ENCODE data around the gene EEF1AKMT2. TPM values are rescaled to one million over a fixed set of nuclear protein-coding genes. Genes with fewer than 3 reads are reported as not detected.
"Not testable (repeated sequence)": the region's sequence is repeated elsewhere in the genome, so short reads cannot be mapped to it uniquely, and the experiment has no call there.

Gene EEF1AKMT2
- total RNA-seq, 1 experiment from 2014 or later, result 13.0 TPM

DNA sequence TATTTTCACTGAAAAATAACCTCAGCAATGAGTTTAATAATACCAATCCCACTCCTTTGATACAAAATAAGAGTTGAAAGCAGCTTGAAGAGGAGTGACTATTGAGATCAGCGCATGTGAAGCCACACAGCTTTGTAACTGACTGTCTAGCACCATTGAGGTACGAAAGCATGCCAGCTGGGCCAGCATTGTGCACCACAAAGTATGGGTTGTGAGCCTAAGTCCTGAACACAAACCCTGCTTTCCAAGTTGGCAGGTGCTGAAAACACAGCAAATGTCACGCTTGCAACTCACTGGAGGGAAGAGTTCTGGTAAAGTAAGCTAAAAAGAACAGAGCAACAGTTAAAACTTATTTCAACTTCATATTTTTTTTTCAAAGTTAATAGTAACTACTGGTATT lies 43.5 kb downstream of the EEF1AKMT2 start:
- H3K27ac Mint-ChIP-seq (ENCODE audit: unreplicated experiment), result no peak overlapping the region
- TF ChIP-seq, protein P1, sequence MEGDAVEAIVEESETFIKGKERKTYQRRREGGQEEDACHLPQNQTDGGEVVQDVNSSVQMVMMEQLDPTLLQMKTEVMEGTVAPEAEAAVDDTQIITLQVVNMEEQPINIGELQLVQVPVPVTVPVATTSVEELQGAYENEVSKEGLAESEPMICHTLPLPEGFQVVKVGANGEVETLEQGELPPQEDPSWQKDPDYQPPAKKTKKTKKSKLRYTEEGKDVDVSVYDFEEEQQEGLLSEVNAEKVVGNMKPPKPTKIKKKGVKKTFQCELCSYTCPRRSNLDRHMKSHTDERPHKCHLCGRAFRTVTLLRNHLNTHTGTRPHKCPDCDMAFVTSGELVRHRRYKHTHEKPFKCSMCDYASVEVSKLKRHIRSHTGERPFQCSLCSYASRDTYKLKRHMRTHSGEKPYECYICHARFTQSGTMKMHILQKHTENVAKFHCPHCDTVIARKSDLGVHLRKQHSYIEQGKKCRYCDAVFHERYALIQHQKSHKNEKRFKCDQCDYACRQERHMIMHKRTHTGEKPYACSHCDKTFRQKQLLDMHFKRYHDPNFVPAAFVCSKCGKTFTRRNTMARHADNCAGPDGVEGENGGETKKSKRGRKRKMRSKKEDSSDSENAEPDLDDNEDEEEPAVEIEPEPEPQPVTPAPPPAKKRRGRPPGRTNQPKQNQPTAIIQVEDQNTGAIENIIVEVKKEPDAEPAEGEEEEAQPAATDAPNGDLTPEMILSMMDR (IDR thresholded peaks at IDR 0.05; ENCODE audit: unreplicated experiment), result no peak
- no peaks in the 10 kb centered on the region for H3K9me3 Mint-ChIP-seq (ENCODE audit: low read depth, unreplicated experiment)
- H3K4me1 Mint-ChIP-seq (ENCODE audit: low read depth, unreplicated experiment), result no peaks in the 10 kb centered on the region
- no TSS peak for BruUV-seq (replicated peaks)
- H3K27me3 Mint-ChIP-seq (ENCODE audit: unreplicated experiment), result no peaks in the 10 kb centered on the region
- no peak for DNase-seq
- peaks cover 7% of the 10 kb centered on the region for H3K36me3 Mint-ChIP-seq (ENCODE audit: insufficient read depth, unreplicated experiment)
- CTCF ChIA-PET, result no interaction called here
- intact Hi-C loops (cut with micrococcal nuclease; ENCODE audit: unreplicated experiment), result loop anchor here (10.0 kb wide), 1 partner anchor 133 kb away; no protein-coding TSS in a partner anchor
- no peak overlapping the region for H3K4me3 Mint-ChIP-seq (ENCODE audit: low read depth, unreplicated experiment)

DNA sequence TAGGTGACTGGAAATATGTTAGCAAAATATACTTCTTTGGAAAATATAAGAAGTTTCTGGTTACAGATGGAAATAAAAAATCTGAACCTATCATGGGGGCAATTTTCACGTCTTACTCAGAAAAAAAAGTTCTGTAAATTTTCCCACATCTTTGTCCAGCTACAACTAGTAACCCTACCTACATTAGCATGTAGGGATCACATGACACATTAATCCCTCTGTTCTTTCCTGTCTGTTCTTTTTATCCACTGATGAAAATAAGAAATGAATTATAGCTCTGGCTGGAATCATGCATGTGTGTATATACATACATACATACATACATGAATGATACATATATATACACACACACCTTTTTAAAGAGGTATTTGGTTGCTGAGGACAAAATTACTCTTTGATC lies 43.9 kb downstream of the EEF1AKMT2 start:
- H3K9me3 Mint-ChIP-seq (ENCODE audit: low read depth, unreplicated experiment), result no peaks in the 10 kb centered on the region
- H3K27me3 Mint-ChIP-seq (ENCODE audit: unreplicated experiment), result no peaks in the 10 kb centered on the region
- no peak overlapping the region for H3K27ac Mint-ChIP-seq (ENCODE audit: unreplicated experiment)
- intact Hi-C loops (cut with micrococcal nuclease; ENCODE audit: unreplicated experiment), result loop anchor here (10.0 kb wide), 1 partner anchor 133 kb away; no protein-coding TSS in a partner anchor
- no peaks in the 10 kb centered on the region for H3K4me1 Mint-ChIP-seq (ENCODE audit: low read depth, unreplicated experiment)
- no peak overlapping the region for H3K4me3 Mint-ChIP-seq (ENCODE audit: low read depth, unreplicated experiment)
- TF ChIP-seq, protein P1 (IDR thresholded peaks at IDR 0.05; ENCODE audit: unreplicated experiment), result no peak
- CTCF ChIA-PET, result no interaction called here
- BruUV-seq (replicated peaks), result no TSS peak
- H3K36me3 Mint-ChIP-seq (ENCODE audit: insufficient read depth, unreplicated experiment), result peaks cover 11% of the 10 kb centered on the region
- no peak for DNase-seq

DNA sequence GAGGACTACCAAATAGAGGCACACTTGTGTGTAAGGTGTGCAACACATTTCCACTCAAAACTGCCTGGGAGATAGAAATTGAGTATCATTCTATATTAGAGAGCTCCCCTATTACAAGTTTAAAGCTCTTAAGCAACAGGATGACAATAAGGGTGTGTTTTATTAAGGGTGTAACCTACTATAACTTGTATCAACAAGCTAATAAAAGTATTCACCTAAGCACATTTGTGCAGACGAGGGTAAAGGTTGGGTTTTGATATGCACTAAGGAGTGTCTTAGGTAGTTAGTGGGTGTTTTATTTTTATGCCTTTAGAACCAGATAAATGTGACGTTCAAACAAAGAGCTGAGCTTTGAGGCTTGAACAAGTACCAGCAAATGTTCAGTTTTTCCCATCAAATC lies 44.7 kb downstream of the EEF1AKMT2 start:
- intact Hi-C loops (cut with micrococcal nuclease; ENCODE audit: unreplicated experiment), result loop anchor here (10.0 kb wide), 1 partner anchor 132 kb away; no protein-coding TSS in a partner anchor
- CTCF ChIA-PET, result interaction anchor here (0.6 kb wide), 1 partner anchor 34 kb away, joined by 3 read pairs; no protein-coding TSS in a partner anchor
- BruUV-seq (replicated peaks), result no TSS peak
- Mint-ChIP-seq H3K27me3 (ENCODE audit: unreplicated experiment) (no peaks in the 10 kb centered on the region), H3K4me1 (ENCODE audit: low read depth, unreplicated experiment) (no peaks in the 10 kb centered on the region), H3K36me3 (ENCODE audit: insufficient read depth, unreplicated experiment) (peaks cover 15% of the 10 kb centered on the region), H3K4me3 (ENCODE audit: low read depth, unreplicated experiment) (no peak overlapping the region), H3K27ac (ENCODE audit: unreplicated experiment) (no peak overlapping the region), H3K9me3 (ENCODE audit: low read depth, unreplicated experiment) (no peaks in the 10 kb centered on the region)
- TF ChIP-seq, protein P1 (IDR thresholded peaks at IDR 0.05; ENCODE audit: unreplicated experiment), result no peak
- no peak for DNase-seq

DNA sequence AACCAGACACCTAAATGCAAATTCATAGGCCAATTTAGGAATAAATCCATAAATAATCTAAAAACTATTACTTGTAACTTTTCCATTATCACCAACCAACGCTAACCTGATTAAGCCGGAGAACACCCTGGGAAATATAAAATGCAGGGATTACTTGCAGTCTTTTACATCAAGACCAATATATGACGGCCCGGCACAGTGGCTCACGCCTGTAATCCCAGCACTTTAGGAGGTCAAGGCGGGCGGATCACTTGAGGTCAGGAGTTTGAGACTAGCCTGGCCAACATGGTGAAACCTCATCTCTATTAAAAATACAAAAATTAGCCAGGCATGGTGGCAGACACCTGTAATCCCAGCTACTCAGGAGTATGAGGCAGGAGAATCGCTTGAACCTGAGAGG lies 45.2 kb downstream of the EEF1AKMT2 start:
- intact Hi-C loops (cut with micrococcal nuclease; ENCODE audit: unreplicated experiment), result loop anchor here (10.0 kb wide), 1 partner anchor 132 kb away; no protein-coding TSS in a partner anchor
- not testable (repeated sequence) for H3K9me3 Mint-ChIP-seq (ENCODE audit: low read depth, unreplicated experiment); H3K27me3 Mint-ChIP-seq (ENCODE audit: unreplicated experiment); BruUV-seq (replicated peaks); H3K4me1 Mint-ChIP-seq (ENCODE audit: low read depth, unreplicated experiment); H3K4me3 Mint-ChIP-seq (ENCODE audit: low read depth, unreplicated experiment); DNase-seq; H3K27ac Mint-ChIP-seq (ENCODE audit: unreplicated experiment)
- CTCF ChIA-PET, result interaction anchor here (0.6 kb wide), 1 partner anchor 35 kb away, joined by 3 read pairs; no protein-coding TSS in a partner anchor
- peaks cover 15% of the 10 kb centered on the region for H3K36me3 Mint-ChIP-seq (ENCODE audit: insufficient read depth, unreplicated experiment)

DNA sequence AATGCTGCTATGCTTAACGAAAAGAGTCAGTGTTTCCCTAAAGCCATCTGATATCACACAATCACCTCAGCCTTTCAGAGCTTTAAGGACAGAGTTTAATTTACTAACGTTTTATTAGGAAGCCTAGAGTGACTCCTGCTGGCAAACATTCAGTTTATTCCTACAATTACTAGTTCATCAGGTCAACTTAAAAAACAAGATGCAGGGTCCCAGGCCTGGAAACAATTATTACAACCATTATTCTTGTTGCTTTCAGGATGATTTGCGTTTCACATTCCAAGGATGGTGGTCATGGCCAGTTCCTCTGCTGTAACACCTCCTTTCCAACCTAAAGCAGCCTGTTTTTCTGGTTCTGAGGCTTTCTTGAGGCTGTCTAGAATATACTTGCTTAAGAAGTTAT lies 46.0 kb downstream of the EEF1AKMT2 start:
- Mint-ChIP-seq H3K4me1 (ENCODE audit: low read depth, unreplicated experiment) (peaks cover 11% of the 10 kb centered on the region), H3K9me3 (ENCODE audit: low read depth, unreplicated experiment) (no peaks in the 10 kb centered on the region), H3K36me3 (ENCODE audit: insufficient read depth, unreplicated experiment) (peaks cover 15% of the 10 kb centered on the region), H3K27me3 (ENCODE audit: unreplicated experiment) (no peaks in the 10 kb centered on the region), H3K4me3 (ENCODE audit: low read depth, unreplicated experiment) (no peak overlapping the region), H3K27ac (ENCODE audit: unreplicated experiment) (no peak overlapping the region)
- intact Hi-C loops (cut with micrococcal nuclease; ENCODE audit: unreplicated experiment), result loop anchor here (10.0 kb wide), 1 partner anchor 131 kb away; no protein-coding TSS in a partner anchor
- TF ChIP-seq, protein P1 (IDR thresholded peaks at IDR 0.05; ENCODE audit: unreplicated experiment), result no peak
- no TSS peak for BruUV-seq (replicated peaks)
- no peak for DNase-seq
- CTCF ChIA-PET, result interaction anchor here (1.0 to 1.4 kb wide), 3 partner anchors 204 to 215 kb away, joined by 4 to 9 read pairs (median 6); no protein-coding TSS in a partner anchor
